ENCODE data around the gene NIPBL.

DNA sequence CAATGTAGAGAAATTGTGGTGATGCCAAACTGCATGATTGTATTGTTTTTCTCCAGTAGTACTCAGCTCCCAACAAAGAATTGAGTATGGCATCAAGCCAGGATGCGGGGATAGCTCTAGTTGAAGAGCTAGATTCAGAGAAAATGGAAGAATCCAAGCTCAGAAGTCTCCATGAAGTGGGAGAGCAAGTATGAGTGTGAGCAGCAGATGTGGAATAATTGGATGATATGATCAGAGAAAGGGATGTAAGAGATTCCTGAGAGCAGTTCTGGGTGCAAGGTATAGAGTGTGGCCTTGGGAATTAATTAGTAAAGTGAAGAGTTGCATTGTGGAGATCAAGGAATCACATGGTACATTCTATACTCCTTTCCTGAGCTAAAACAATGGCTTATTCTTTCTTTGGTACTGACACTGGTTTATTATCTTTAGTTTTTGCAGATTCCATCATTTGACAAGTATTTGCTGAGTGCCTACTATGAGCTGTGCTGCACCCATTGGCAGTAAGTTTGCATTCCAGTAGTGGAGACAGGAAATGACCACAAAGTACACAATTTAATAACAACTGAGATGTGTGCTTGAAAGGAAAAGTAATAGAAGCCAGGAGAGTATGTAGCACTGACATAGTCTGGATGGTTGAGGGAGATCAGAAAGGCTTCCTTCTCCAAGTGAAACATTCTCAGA is 195.5 kb downstream of the NIPBL start:
- TF ChIP-seq GATA3 (IDR thresholded peaks at IDR 0.05; ENCODE audit: low read depth, low read length), result no peak
- no peak for TF ChIP-seq GATA2 (IDR thresholded peaks at IDR 0.05; ENCODE audit: low read depth, low read length)

Measured in SH-SY5Y (cell line).